GM23248 (cell line): ENCODE measurements around the gene TSPAN9. TPM values are rescaled to one million over a fixed set of nuclear protein-coding genes. Genes with fewer than 3 reads are reported as not detected.

ENCODE experiments used
- DNase-seq: peaks from one replicate; pipeline ENCODE4 v3.0.0-alpha.2; 2015
- H2AFZ ChIP-seq: fragments of 200-600 bp; sonication (generic); 2 replicates; pipeline ENCODE4 v1.6.1; 2016; ENCODE audit warnings: antibody characterized with exemption
- H3F3A ChIP-seq: fragments of 200-600 bp; sonication (generic); 2 replicates; pipeline ENCODE4 v1.6.1; 2016; ENCODE audit warnings: mild to moderate bottlenecking, antibody characterized with exemption, mixed run types; ENCODE audit not compliant: insufficient read depth
- H3K27ac ChIP-seq: fragments of 200-600 bp; sonication (generic); 2 replicates; pipeline ENCODE4 v1.5.1; 2016; ENCODE audit warnings: mild to moderate bottlenecking
- H3K27me3 ChIP-seq: fragments of 200-600 bp; sonication (generic); replicated peaks from 2 replicates; pipeline ENCODE4 v1.6.1; 2016; ENCODE audit warnings: mild to moderate bottlenecking; ENCODE audit not compliant: insufficient read depth
- H3K36me3 ChIP-seq: fragments of 200-600 bp; sonication (generic); 2 replicates; pipeline ENCODE4 v1.6.1; 2016; ENCODE audit warnings: low read depth, mild to moderate bottlenecking
- H3K4me1 ChIP-seq: fragments of 200-600 bp; sonication (generic); 2 replicates; pipeline ENCODE4 v1.6.1; 2016; ENCODE audit warnings: mild to moderate bottlenecking; ENCODE audit not compliant: insufficient read depth
- H3K4me2 ChIP-seq: fragments of 200-600 bp; sonication (generic); one replicate; pipeline ENCODE4 v1.6.1; 2016; ENCODE audit warnings: mild to moderate bottlenecking; ENCODE audit not compliant: unreplicated experiment
- H3K4me3 ChIP-seq: fragments of 200-600 bp; sonication (generic); 2 replicates; pipeline ENCODE4 v1.5.1; 2016; ENCODE audit warnings: mild to moderate bottlenecking
- H3K79me2 ChIP-seq: fragments of 200-600 bp; sonication (generic); 2 replicates; pipeline ENCODE4 v1.6.1; 2016; ENCODE audit warnings: mild to moderate bottlenecking; ENCODE audit not compliant: insufficient read depth
- H3K9ac ChIP-seq: fragments of 200-600 bp; sonication (generic); 2 replicates; pipeline ENCODE4 v1.6.1; 2016; ENCODE audit warnings: mild to moderate bottlenecking
- H3K9me2 ChIP-seq: fragments of 200-600 bp; sonication (generic); 2 replicates; pipeline ENCODE4 v1.6.1; 2016; ENCODE audit warnings: mixed run types, mild to moderate bottlenecking, moderate library complexity; ENCODE audit not compliant: insufficient read depth
- H3K9me3 ChIP-seq: fragments of 200-600 bp; sonication (generic); one replicate; pipeline ENCODE4 v1.6.1; 2017; ENCODE audit warnings: low read depth
- H4K20me1 ChIP-seq: fragments of 200-600 bp; sonication (generic); 2 replicates; pipeline ENCODE4 v1.6.0; 2016; ENCODE audit not compliant: insufficient read depth
- EZH2 ChIP-seq: fragments of 200-600 bp; sonication (generic); IDR thresholded peaks from 2 replicates; pipeline ENCODE4 v1.6.1; 2018; ENCODE audit warnings: antibody characterized with exemption, mild to moderate bottlenecking; ENCODE audit not compliant: insufficient read depth, poor library complexity, severe bottlenecking
- EZH2phosphoT487 ChIP-seq: fragments of 200-600 bp; sonication (generic); IDR thresholded peaks from 2 replicates; pipeline ENCODE4 v1.6.1; 2018; ENCODE audit warnings: antibody characterized with exemption, moderate library complexity, mild to moderate bottlenecking, low read depth; ENCODE audit not compliant: insufficient read depth
- WGBS, 2 experiments: methylation state at CpG; one replicate each; pipeline ENCODE4 v1.1.6; 2015 to 2017; ENCODE audit warnings: low lambda C conversion rate in 2 of 2, low coverage in 1 of 2; ENCODE audit errors: missing lambda C conversion rate in 2 of 2; 5-methylcytosine and 5-hydroxymethylcytosine counted together
- in situ Hi-C: fragments of 300-500 bp; cut with MboI; formaldehyde crosslinking; loops from 2 replicates; pipeline ENCODE4 v1.15.0; 2020
- polyA plus RNA-seq: library from polyadenylated mRNA; unstranded; fragments of >200 nt; fragmentation: Nextera tagmentation; extraction: Ambion mirVana; gene quantifications from 2 replicates; pipeline ENCODE4 v1.2.1, GENCODE V29; 2016
- total RNA-seq: library from RNA; depleted of rRNA; stranded (reverse); fragments of >200 nt; shearing (Covaris generic); gene quantifications from 2 replicates; pipeline ENCODE4 v1.2.3, GENCODE V29; 2014

Gene TSPAN9
- total and polyA plus RNA-seq, 2 experiments from 2014 or later = 9.5 to 14.4 TPM

- in situ Hi-C loops = loop anchor here (5.0 kb wide), 1 partner anchor 147 kb away; no protein-coding TSS in a partner anchor
- no peaks in the 10 kb centered on the region for H3K79me2 ChIP-seq
- peak; percentile 29 for DNase-seq
- no peak overlapping the region for H3K4me2 ChIP-seq
- H3K4me1 ChIP-seq = no peaks in the 10 kb centered on the region
- no peaks in the 10 kb centered on the region for H3K9me3 ChIP-seq
- no peak overlapping the region for H3K9ac ChIP-seq
- H3K4me3 ChIP-seq = no peak overlapping the region
- no peaks in the 10 kb centered on the region for H3K36me3 ChIP-seq
- TF ChIP-seq EZH2 = no peak
- TF ChIP-seq EZH2phosphoT487 = no peak
- no peaks in the 10 kb centered on the region for H3F3A ChIP-seq
- 80 to 81% methylated on average over 5 of the region's 5 CpGs for WGBS, 2 experiments
- H3K9me2 ChIP-seq = no peaks in the 10 kb centered on the region
- H4K20me1 ChIP-seq = no peaks in the 10 kb centered on the region
- H3K27ac ChIP-seq = no peak overlapping the region
- no peak overlapping the region for H2AFZ ChIP-seq
- no peaks in the 10 kb centered on the region for H3K27me3 ChIP-seq
Measured at GRCh38 chr12:3278681-3279414, 201.7 kb downstream of the TSPAN9 start.

- no peak overlapping the region for H3K9ac ChIP-seq
- no peaks in the 10 kb centered on the region for H3K9me2 ChIP-seq
- no peaks in the 10 kb centered on the region for H3K36me3 ChIP-seq
- no peak overlapping the region for H3K4me3 ChIP-seq
- no peaks in the 10 kb centered on the region for H3K4me1 ChIP-seq
- H3F3A ChIP-seq = no peaks in the 10 kb centered on the region
- H3K27ac ChIP-seq = no peak overlapping the region
- H3K4me2 ChIP-seq = no peak overlapping the region
- in situ Hi-C loops = loop anchor here (5.0 kb wide), 1 partner anchor 147 kb away; no protein-coding TSS in a partner anchor
- no peaks in the 10 kb centered on the region for H3K9me3 ChIP-seq
- H3K79me2 ChIP-seq = no peaks in the 10 kb centered on the region
- H4K20me1 ChIP-seq = no peaks in the 10 kb centered on the region
- no peak for TF ChIP-seq EZH2phosphoT487
- TF ChIP-seq EZH2 = no peak
- H3K27me3 ChIP-seq = no peaks in the 10 kb centered on the region
- no peak overlapping the region for H2AFZ ChIP-seq
- no peak for DNase-seq
- WGBS, 2 experiments = 78 to 86% methylated on average over 10 of the region's 10 CpGs
Measured at GRCh38 chr12:3279415-3279780, 202.2 kb downstream of the TSPAN9 start.

GRCh38 chr12:3279832-3280231 is 202.7 kb downstream of the TSPAN9 start:
- no peak overlapping the region for H3K27ac ChIP-seq
- H3K9ac ChIP-seq = no peak overlapping the region
- H2AFZ ChIP-seq = no peak overlapping the region
- 83 to 96% methylated on average over 5 to 8 of the region's 8 CpGs for WGBS, 2 experiments
- in situ Hi-C loops = loop anchor here (5.0 kb wide), 1 partner anchor 148 kb away; no protein-coding TSS in a partner anchor
- H3K36me3 ChIP-seq = no peaks in the 10 kb centered on the region
- H4K20me1 ChIP-seq = no peaks in the 10 kb centered on the region
- H3K27me3 ChIP-seq = no peaks in the 10 kb centered on the region
- H3K79me2 ChIP-seq = no peaks in the 10 kb centered on the region
- H3F3A ChIP-seq = no peaks in the 10 kb centered on the region
- no peaks in the 10 kb centered on the region for H3K9me2 ChIP-seq
- TF ChIP-seq EZH2 (no peak), EZH2phosphoT487 (no peak)
- H3K4me3 ChIP-seq = no peak overlapping the region
- no peak for DNase-seq
- H3K4me1 ChIP-seq = no peaks in the 10 kb centered on the region
- H3K4me2 ChIP-seq = no peak overlapping the region
- H3K9me3 ChIP-seq = no peaks in the 10 kb centered on the region

- Histone ChIP-seq H3K9me3 (no peaks in the 10 kb centered on the region), H3K4me1 (no peaks in the 10 kb centered on the region), H3K27ac (no peak overlapping the region), H4K20me1 (no peaks in the 10 kb centered on the region), H3K4me2 (no peak overlapping the region), H3K9ac (no peak overlapping the region), H3F3A (no peaks in the 10 kb centered on the region), H2AFZ (no peak overlapping the region), H3K4me3 (no peak overlapping the region), H3K36me3 (no peaks in the 10 kb centered on the region), H3K9me2 (no peaks in the 10 kb centered on the region), H3K27me3 (no peaks in the 10 kb centered on the region), H3K79me2 (no peaks in the 10 kb centered on the region)
- WGBS, 2 experiments = 94 to 95% methylated on average over 11 to 14 of the region's 14 CpGs
- no peak for DNase-seq
- TF ChIP-seq EZH2phosphoT487 (no peak), EZH2 (no peak)
- in situ Hi-C loops = no loop called here
Measured at GRCh38 chr12:3280967-3281366, 203.8 kb downstream of the TSPAN9 start.
